ENCODE measurements around the gene ADAMTSL5. TPM values are rescaled to one million over a fixed set of nuclear protein-coding genes. Genes with fewer than 3 reads are reported as not detected.
"Not testable (repeated sequence)": the region's sequence is repeated elsewhere in the genome, so short reads cannot be mapped to it uniquely, and the experiment has no call there.

ADAMTSL5 gene
- total RNA-seq, 1 donor from 2014 or later, result 16.9 TPM

DNA sequence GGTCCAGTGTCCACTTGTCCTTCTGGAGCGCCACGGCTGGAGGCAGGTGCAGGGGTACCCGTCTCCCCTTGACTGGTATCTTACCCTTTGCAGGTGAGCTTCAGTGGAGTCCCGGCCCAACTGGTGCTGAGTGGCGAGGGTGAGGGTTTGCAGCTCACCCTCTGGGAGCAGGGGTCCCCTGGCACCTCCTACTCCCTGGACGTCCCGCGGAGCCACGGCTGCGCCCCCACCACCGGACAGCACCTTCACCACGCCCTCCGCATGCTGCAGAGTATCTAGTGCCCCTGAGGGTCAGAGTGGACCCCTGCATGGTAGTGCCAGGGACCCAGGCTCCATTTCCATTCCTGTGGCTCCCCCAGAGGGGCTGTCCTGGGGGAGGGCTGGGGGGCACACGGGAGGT is 22.2 kb upstream of the ADAMTSL5 start:
- Mint-ChIP-seq H3K27ac (ENCODE audit: unreplicated experiment) (no peak overlapping the region), H3K27me3 (ENCODE audit: low read depth) (peaks cover 3% of the 10 kb centered on the region), H3K4me1 (ENCODE audit: low read depth) (peaks cover 5% of the 10 kb centered on the region), H3K4me3 (ENCODE audit: unreplicated experiment) (no peak overlapping the region), H3K36me3 (ENCODE audit: low read depth) (peaks cover 3% of the 10 kb centered on the region), H3K9me3 (ENCODE audit: low read depth) (no peaks in the 10 kb centered on the region)
- DNase-seq (ENCODE audit: low spot score), result no peak
- TF ChIP-seq CTCF (IDR thresholded peaks at IDR 0.05), result no peak

- no peak overlapping the region for H3K4me3 Mint-ChIP-seq (ENCODE audit: unreplicated experiment)
- H3K27me3 Mint-ChIP-seq (ENCODE audit: low read depth), result peaks cover 4% of the 10 kb centered on the region
- H3K36me3 Mint-ChIP-seq (ENCODE audit: low read depth), result peaks cover 3% of the 10 kb centered on the region
- peaks cover under 1% of the 10 kb centered on the region for H3K4me1 Mint-ChIP-seq (ENCODE audit: low read depth)
- H3K27ac Mint-ChIP-seq (ENCODE audit: unreplicated experiment), result no peak overlapping the region
- TF ChIP-seq CTCF (IDR thresholded peaks at IDR 0.05), result no peak
- no peak for DNase-seq (ENCODE audit: low spot score)
- H3K9me3 Mint-ChIP-seq (ENCODE audit: low read depth), result no peaks in the 10 kb centered on the region
These were observed 20.8 kb upstream of the ADAMTSL5 start for GRCh38 chr19:1533510-1534150.

- H3K4me3 Mint-ChIP-seq (ENCODE audit: unreplicated experiment), result no peak overlapping the region
These were observed 19.2 kb upstream of the ADAMTSL5 start for GRCh38 chr19:1532003-1532402.

GRCh38 chr19:1531587-1531986 is 18.8 kb upstream of the ADAMTSL5 start:
- Mint-ChIP-seq H3K27ac (ENCODE audit: unreplicated experiment) (no peak overlapping the region), H3K27me3 (ENCODE audit: low read depth) (peaks cover 7% of the 10 kb centered on the region), H3K36me3 (ENCODE audit: low read depth) (peaks cover 3% of the 10 kb centered on the region), H3K4me1 (ENCODE audit: low read depth) (no peaks in the 10 kb centered on the region), H3K9me3 (ENCODE audit: low read depth) (no peaks in the 10 kb centered on the region), H3K4me3 (ENCODE audit: unreplicated experiment) (no peak overlapping the region)
- no peak for DNase-seq (ENCODE audit: low spot score)
- no peak for TF ChIP-seq CTCF (IDR thresholded peaks at IDR 0.05)

More at GRCh38 chr19:1532003-1532402, 19.2 kb upstream of the ADAMTSL5 start:
- Mint-ChIP-seq H3K9me3 (ENCODE audit: low read depth) (no peaks in the 10 kb centered on the region), H3K27ac (ENCODE audit: unreplicated experiment) (no peak overlapping the region), H3K4me1 (ENCODE audit: low read depth) (no peaks in the 10 kb centered on the region), H3K36me3 (ENCODE audit: low read depth) (peaks cover 3% of the 10 kb centered on the region), H3K27me3 (ENCODE audit: low read depth) (peaks cover 6% of the 10 kb centered on the region)
- TF ChIP-seq CTCF (IDR thresholded peaks at IDR 0.05), result no peak
- no peak for DNase-seq (ENCODE audit: low spot score)

DNA sequence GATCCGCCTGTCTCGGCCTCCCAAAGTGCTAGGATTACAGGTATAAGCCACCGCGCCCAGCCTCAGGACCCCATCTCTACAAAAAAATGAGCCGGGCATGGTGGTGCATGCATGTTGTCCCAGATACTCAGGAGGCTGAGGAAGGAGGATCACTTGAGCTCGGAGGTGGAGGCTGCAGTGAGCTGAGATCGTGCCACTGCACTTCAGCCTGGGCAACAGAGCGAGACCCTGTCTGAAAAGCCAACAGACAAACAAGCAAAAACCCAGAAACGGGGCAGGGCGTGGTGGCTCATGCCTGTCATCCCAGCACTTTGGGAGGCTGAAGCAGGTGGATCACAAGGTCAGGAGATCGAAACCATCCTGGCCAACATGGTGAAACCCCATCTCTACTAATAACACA is 18.0 kb upstream of the ADAMTSL5 start:
- not testable (repeated sequence) for H3K36me3 Mint-ChIP-seq (ENCODE audit: low read depth); H3K9me3 Mint-ChIP-seq (ENCODE audit: low read depth)
- H3K27me3 Mint-ChIP-seq (ENCODE audit: low read depth), result peaks cover 12% of the 10 kb centered on the region

DNA sequence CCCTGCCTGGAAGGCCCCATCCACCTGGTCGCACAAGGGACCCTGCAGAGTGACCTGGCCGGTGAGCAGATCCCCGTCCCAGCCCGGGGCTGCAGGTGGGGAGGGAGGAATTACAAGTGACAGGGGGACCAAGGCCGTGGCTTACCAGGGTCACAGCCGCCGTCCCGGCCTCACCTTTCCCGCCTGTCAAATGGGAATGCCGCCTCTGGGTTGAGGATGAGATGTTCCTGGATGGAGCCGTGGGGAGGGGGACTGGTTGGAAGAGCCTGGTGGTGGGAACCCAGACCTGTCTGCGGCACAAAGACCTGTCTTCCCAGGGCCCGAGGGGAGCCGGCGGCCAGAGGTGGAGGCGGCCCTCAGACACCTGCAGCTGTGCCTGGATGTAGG is 16.6 kb upstream of the ADAMTSL5 start:
- H3K4me3 Mint-ChIP-seq (ENCODE audit: unreplicated experiment), result no peak overlapping the region
- H3K27ac Mint-ChIP-seq (ENCODE audit: unreplicated experiment), result no peak overlapping the region
- H3K36me3 Mint-ChIP-seq (ENCODE audit: low read depth), result no peaks in the 10 kb centered on the region
- DNase-seq (ENCODE audit: low spot score), result no peak
- peaks cover 19% of the 10 kb centered on the region for H3K27me3 Mint-ChIP-seq (ENCODE audit: low read depth)
- H3K9me3 Mint-ChIP-seq (ENCODE audit: low read depth), result no peaks in the 10 kb centered on the region
- no peak for TF ChIP-seq CTCF (IDR thresholded peaks at IDR 0.05)
- peaks cover 2% of the 10 kb centered on the region for H3K4me1 Mint-ChIP-seq (ENCODE audit: low read depth)

More for the DNA sequence above, 18.0 kb upstream of the ADAMTSL5 start:
- not testable (repeated sequence) for H3K4me3 Mint-ChIP-seq (ENCODE audit: unreplicated experiment); DNase-seq (ENCODE audit: low spot score); H3K4me1 Mint-ChIP-seq (ENCODE audit: low read depth); H3K27ac Mint-ChIP-seq (ENCODE audit: unreplicated experiment)

Measured in chondrocyte (in vitro differentiated cells).